Kidney (tissue), 14 donors: ENCODE data around the gene ERC2. TPM values are rescaled to one million over a fixed set of nuclear protein-coding genes. Genes with fewer than 3 reads are reported as not detected.
"Not testable (repeated sequence)": the region's sequence is repeated elsewhere in the genome, so short reads cannot be mapped to it uniquely, and the experiment has no call there.

ENCODE experiments used
- DNase-seq, 5 donors: peaks; one replicate each; pipeline ENCODE4 v3.0.0-alpha.2; 2013 to 2020
- FAIRE-seq: peaks from 2 replicates; lab custom pipeline; 2012; peaks lifted over from hg19 to GRCh38; lab: Jason Lieb, UNC
- H3K27ac ChIP-seq, 2 donors: one replicate each; pipeline ENCODE4 v1.7.0; 2013; ENCODE audit warnings: low read depth in 2 of 2, low read length in 2 of 2, inconsistent platforms in 1 of 2
- H3K27me3 ChIP-seq: one replicate; pipeline ENCODE4 v1.7.1; 2013; ENCODE audit warnings: low read length, inconsistent platforms; ENCODE audit not compliant: control insufficient read depth, insufficient read depth
- H3K36me3 ChIP-seq, 3 donors: one replicate each; pipeline versions ENCODE4 v1.7.0 to v1.7.1; 2013; ENCODE audit warnings: low read length in 3 of 3, control low read depth in 1 of 3, inconsistent platforms in 1 of 3; ENCODE audit not compliant: insufficient read depth in 3 of 3, control insufficient read depth in 2 of 3
- H3K4me1 ChIP-seq, 3 donors: one replicate each; pipeline versions ENCODE4 v1.7.0 to v1.7.1; 2013; ENCODE audit warnings: low read length in 3 of 3, inconsistent platforms in 1 of 3, low read depth in 1 of 3; ENCODE audit not compliant: control insufficient read depth in 2 of 3, insufficient read depth in 2 of 3
- H3K4me3 ChIP-seq, 3 donors: one replicate each; pipeline versions ENCODE4 v1.7.0 to v1.8.1; 2013; ENCODE audit warnings: low read length in 3 of 3, control low read depth in 1 of 3, inconsistent platforms in 1 of 3
- H3K9ac ChIP-seq, 3 donors: one replicate each; pipeline versions ENCODE4 v1.7.0 to v1.7.1; 2013; ENCODE audit warnings: low read length in 3 of 3, control low read depth in 1 of 3, inconsistent platforms in 1 of 3
- H3K9me3 ChIP-seq, 3 donors: one replicate each; pipeline versions ENCODE4 v1.7.0 to v1.7.1; 2013; ENCODE audit warnings: low read length in 3 of 3, control low read depth in 1 of 3, inconsistent platforms in 1 of 3; ENCODE audit not compliant: control insufficient read depth in 2 of 3, insufficient read depth in 1 of 3
- intact Hi-C: fragments of 100-400 bp; cut with DNase I; formaldehyde crosslinking; loops from one replicate; pipeline ENCODE4 v1.11.1; 2022
- polyA plus RNA-seq: library from polyadenylated mRNA; stranded (reverse); fragments of 350-450 nt; fragmentation: Illumina TruSeq; extraction: RNeasy Lipid Tissue Mini Kit (QIAGEN cat#74804); gene quantifications from one replicate; pipeline ENCODE4 v1.2.3, GENCODE V29; 2014; ENCODE audit warnings: low read depth, low replicate concordance; ENCODE audit not compliant: insufficient read depth
- total RNA-seq: library from RNA; stranded (reverse); fragmentation: NEBNext Ultra II Directional; extraction: Animal tissue kit (Norgen Biotek cat#: 25700); gene quantifications from one replicate; pipeline ENCODE4 v1.2.1, GENCODE V29; 2021
- TF ChIP-seq, protein P1 (sequence below): IDR thresholded peaks from 3 replicates; pipeline ENCODE4 v1.5.1; 2012; ENCODE audit warnings: mild to moderate bottlenecking, moderate library complexity, borderline replicate concordance; ENCODE audit not compliant: insufficient read depth; ENCODE audit errors: extremely low read depth
- donor health status: control.
- donor health status: control.
- donor health status: control.
- donor health status: control.
- donor health status: control.
- donor health status: DM: yes; HTN: yes; CAD: no.
- donor health status: Normal renal cell carcinoma (clear cell type).

ERC2 gene
- total and polyA plus RNA-seq, 2 donors from 2014 or later = 0.92 to 3.8 TPM

DNA sequence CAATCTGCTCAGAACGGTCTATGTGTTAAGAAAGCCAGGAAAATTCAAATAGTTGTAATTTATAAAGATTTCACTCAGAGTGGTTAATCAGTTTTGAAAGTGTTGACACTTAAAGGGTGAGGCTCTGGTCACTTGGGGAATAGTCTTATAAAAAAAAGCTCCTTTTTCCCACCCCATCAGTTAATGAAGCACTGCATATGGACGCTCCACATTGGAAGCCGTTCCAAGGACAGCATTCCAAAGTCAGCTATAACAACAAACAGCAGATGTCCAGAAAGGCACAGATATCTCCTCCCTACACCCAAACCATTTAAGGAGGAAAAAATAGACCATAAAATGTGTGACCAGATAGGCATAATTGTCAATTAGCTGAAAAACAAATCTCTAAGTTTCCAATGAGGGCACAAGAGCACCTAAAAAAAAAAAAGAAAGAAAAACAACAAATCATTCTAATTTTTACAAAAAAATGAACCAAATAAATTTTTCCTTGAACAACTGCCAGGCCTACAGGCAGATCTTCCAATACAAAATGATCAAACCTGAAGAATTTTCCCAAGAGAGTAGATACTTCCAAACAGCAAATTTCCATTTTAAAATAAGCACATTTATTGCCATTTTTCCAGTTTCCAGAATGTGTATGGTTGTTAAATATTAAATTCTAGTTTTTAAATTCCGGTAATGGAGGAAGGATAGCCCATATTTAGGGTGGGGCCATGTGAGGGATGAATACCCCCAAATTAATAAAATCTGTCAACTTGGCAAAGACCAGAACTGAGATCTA is 198.3 kb downstream of the ERC2 start:
- Histone ChIP-seq H3K9ac (no peak overlapping the region), H3K27me3 (no peaks in the 10 kb centered on the region), H3K27ac (no peak overlapping the region), H3K9me3 (no peaks in the 10 kb centered on the region), H3K4me1 (peaks cover 0 to 8% (median 0%) of the 10 kb centered on the region in 3 donors), H3K4me3 (no peak overlapping the region), H3K36me3 (no peaks in the 10 kb centered on the region)
- TF ChIP-seq, protein P1, sequence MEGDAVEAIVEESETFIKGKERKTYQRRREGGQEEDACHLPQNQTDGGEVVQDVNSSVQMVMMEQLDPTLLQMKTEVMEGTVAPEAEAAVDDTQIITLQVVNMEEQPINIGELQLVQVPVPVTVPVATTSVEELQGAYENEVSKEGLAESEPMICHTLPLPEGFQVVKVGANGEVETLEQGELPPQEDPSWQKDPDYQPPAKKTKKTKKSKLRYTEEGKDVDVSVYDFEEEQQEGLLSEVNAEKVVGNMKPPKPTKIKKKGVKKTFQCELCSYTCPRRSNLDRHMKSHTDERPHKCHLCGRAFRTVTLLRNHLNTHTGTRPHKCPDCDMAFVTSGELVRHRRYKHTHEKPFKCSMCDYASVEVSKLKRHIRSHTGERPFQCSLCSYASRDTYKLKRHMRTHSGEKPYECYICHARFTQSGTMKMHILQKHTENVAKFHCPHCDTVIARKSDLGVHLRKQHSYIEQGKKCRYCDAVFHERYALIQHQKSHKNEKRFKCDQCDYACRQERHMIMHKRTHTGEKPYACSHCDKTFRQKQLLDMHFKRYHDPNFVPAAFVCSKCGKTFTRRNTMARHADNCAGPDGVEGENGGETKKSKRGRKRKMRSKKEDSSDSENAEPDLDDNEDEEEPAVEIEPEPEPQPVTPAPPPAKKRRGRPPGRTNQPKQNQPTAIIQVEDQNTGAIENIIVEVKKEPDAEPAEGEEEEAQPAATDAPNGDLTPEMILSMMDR = no peak
- FAIRE-seq (no peak), DNase-seq (peak in 3 of 5 donors; percentile 50 to 88 (median 76))
- intact Hi-C loops = no loop called here

GRCh38 chr3:56268616-56269383 is 199.5 kb downstream of the ERC2 start:
- no peak overlapping the region for H3K4me3 ChIP-seq

DNA sequence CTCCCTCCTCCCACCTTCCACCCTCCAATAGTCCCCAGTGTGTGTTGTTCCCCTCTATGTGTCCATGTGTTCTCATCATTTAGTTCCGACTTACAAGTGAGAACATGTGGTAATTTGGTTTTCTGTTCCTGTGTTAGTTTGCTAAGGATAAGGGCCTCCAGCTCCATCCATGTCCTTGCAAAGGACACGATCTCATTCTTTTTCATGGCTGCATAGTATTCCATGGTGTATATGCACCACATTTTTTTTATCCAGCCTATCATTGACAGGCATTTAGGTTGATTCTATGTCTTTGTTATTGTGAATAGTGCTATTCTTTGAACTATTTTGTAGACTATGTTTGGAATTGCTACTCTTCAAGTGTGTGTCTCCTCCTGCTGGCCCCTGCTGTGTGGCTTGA is 206.4 kb downstream of the ERC2 start:
- FAIRE-seq, H3K9me3 ChIP-seq, intact Hi-C loops, H3K9ac ChIP-seq, H3K4me1 ChIP-seq, DNase-seq, H3K27me3 ChIP-seq, H3K36me3 ChIP-seq, H3K27ac ChIP-seq, H3K4me3 ChIP-seq: not testable (repeated sequence)

More at GRCh38 chr3:56268616-56269383, 199.5 kb downstream of the ERC2 start:
- H3K36me3 ChIP-seq = no peaks in the 10 kb centered on the region
- peaks cover 0 to 8% (median 0%) of the 10 kb centered on the region in 3 donors for H3K4me1 ChIP-seq
- no peak overlapping the region for H3K9ac ChIP-seq
- no peaks in the 10 kb centered on the region for H3K27me3 ChIP-seq
- FAIRE-seq (no peak), DNase-seq (peak in 2 of 5 donors; percentile 46 to 50)
- H3K9me3 ChIP-seq = no peaks in the 10 kb centered on the region
- no peak overlapping the region for H3K27ac ChIP-seq
- TF ChIP-seq, protein P1 = no peak
- intact Hi-C loops = no loop called here

- no peak overlapping the region for H3K27ac ChIP-seq
- no peaks in the 10 kb centered on the region for H3K36me3 ChIP-seq
- no peak overlapping the region for H3K4me3 ChIP-seq
- no peaks in the 10 kb centered on the region for H3K9me3 ChIP-seq
- no peak for DNase-seq
- peaks cover 0 to 5% (median 2%) of the 10 kb centered on the region in 3 donors for H3K4me1 ChIP-seq
- TF ChIP-seq, protein P1 = no peak
- no peak for FAIRE-seq
- H3K27me3 ChIP-seq = no peaks in the 10 kb centered on the region
- intact Hi-C loops = no loop called here
- H3K9ac ChIP-seq = no peak overlapping the region
Observed at GRCh38 chr3:56260262-56260661, 208.0 kb downstream of the ERC2 start.
